IMR-90 (cell line): ENCODE measurements around the gene UGT1A1. TPM values are rescaled to one million over a fixed set of nuclear protein-coding genes. Genes with fewer than 3 reads are reported as not detected.

ENCODE experiments used
- ATAC-seq: fragments of 200-7000 bp; cut with Tn5 transposase; 2 replicates; pipeline ENCODE4 v1.9.1; 2020; ENCODE audit warnings: low read depth, mild to moderate bottlenecking, moderate library complexity
- BruUV-seq: library from RNA; stranded (reverse); fragments of 400-500 nt; replicated peaks from 2 replicates; lab custom pipeline; 2021; lab: Mats Ljungman, UMichigan
- CTCF ChIA-PET: fragments of 300-600 bp; formaldehyde crosslinking; extraction: SDS; loops from one replicate; lab custom pipeline; 2021; ENCODE audit warnings: antibody characterized with exemption; lab: Yijun Ruan, JAX
- POLR2A ChIA-PET: fragments of 300-600 bp; sonication (Branson Sonifier 250); formaldehyde crosslinking; loops from one replicate; lab custom pipeline; 2022; ENCODE audit warnings: antibody characterized with exemption; ENCODE audit not compliant: unreplicated experiment; lab: Charles Lee
- DNase-seq: peaks from one replicate; pipeline ENCODE4 v3.0.0; 2013
- H2AFZ ChIP-seq: replicated peaks from 2 replicates; pipeline ENCODE3; 2013; ENCODE audit warnings: low read length, mild to moderate bottlenecking; ENCODE audit not compliant: poor library complexity
- H2AK5ac ChIP-seq: 2 replicates; pipeline ENCODE4 v1.6.1; 2013; ENCODE audit warnings: low read depth, low read length, inconsistent platforms
- H2AK9ac ChIP-seq: replicated peaks from 2 replicates; pipeline ENCODE3; 2013; ENCODE audit warnings: mild to moderate bottlenecking, low read depth, low read length, moderate library complexity; ENCODE audit not compliant: poor library complexity
- H2BK120ac ChIP-seq: 2 replicates; pipeline ENCODE4 v1.6.1; 2013; ENCODE audit warnings: low read depth, low read length, inconsistent platforms
- H2BK15ac ChIP-seq: 3 replicates; pipeline ENCODE4 v1.6.1; 2013; ENCODE audit warnings: low read depth, low read length, inconsistent platforms
- H2BK20ac ChIP-seq: 2 replicates; pipeline ENCODE4 v1.6.1; 2013; ENCODE audit warnings: low read depth, mild to moderate bottlenecking, inconsistent platforms, low read length, moderate library complexity
- H2BK5ac ChIP-seq: 2 replicates; pipeline ENCODE4 v1.6.1; 2013; ENCODE audit warnings: mild to moderate bottlenecking, low read depth, low read length, inconsistent platforms; ENCODE audit not compliant: poor library complexity, severe bottlenecking
- H3K14ac ChIP-seq: replicated peaks from 2 replicates; pipeline ENCODE4 v1.6.1; 2013; ENCODE audit warnings: low read depth, low read length, inconsistent platforms
- H3K18ac ChIP-seq: 2 replicates; pipeline ENCODE4 v1.6.1; 2013; ENCODE audit warnings: low read depth, low read length, control low read depth
- H3K23ac ChIP-seq: 2 replicates; pipeline ENCODE4 v1.6.1; 2013; ENCODE audit warnings: low read depth, low read length, inconsistent platforms
- H3K27ac ChIP-seq: 2 replicates; pipeline ENCODE4 v1.5.1; 2013; ENCODE audit warnings: mild to moderate bottlenecking, control low read depth, low read length; ENCODE audit not compliant: insufficient read depth
- H3K27me3 ChIP-seq: 2 replicates; pipeline ENCODE4 v1.6.1; 2013; ENCODE audit warnings: low read length; ENCODE audit not compliant: control insufficient read depth, insufficient read depth
- H3K36me3 ChIP-seq: 2 replicates; pipeline ENCODE4 v1.6.1; 2013; ENCODE audit warnings: low read length, mixed read lengths; ENCODE audit not compliant: control insufficient read depth, insufficient read depth
- H3K4ac ChIP-seq: 2 replicates; pipeline ENCODE4 v1.6.1; 2013; ENCODE audit warnings: low read depth, low read length, inconsistent platforms
- H3K4me1 ChIP-seq: 2 replicates; pipeline ENCODE4 v1.6.1; 2013; ENCODE audit warnings: low read length, mixed read lengths; ENCODE audit not compliant: control insufficient read depth, insufficient read depth
- H3K4me2 ChIP-seq: 2 replicates; pipeline ENCODE4 v1.6.1; 2013; ENCODE audit warnings: low read depth, mild to moderate bottlenecking, control low read depth, low read length, moderate library complexity
- H3K4me3 ChIP-seq: 2 replicates; pipeline ENCODE4 v1.5.1; 2013; ENCODE audit warnings: low read depth, mild to moderate bottlenecking, control low read depth, low read length, moderate library complexity; ENCODE audit not compliant: insufficient read depth
- H3K56ac ChIP-seq: 2 replicates; pipeline ENCODE4 v1.6.1; 2013; ENCODE audit warnings: low read length, inconsistent platforms; ENCODE audit not compliant: insufficient read depth; ENCODE audit errors: extremely low read depth
- H3K79me1 ChIP-seq, 2 experiments: 2 replicates each; pipeline ENCODE4 v1.6.1; 2013; ENCODE audit warnings: low read length in 2 of 2, inconsistent platforms in 1 of 2, low read depth in 1 of 2
- H3K9ac ChIP-seq: 2 replicates; pipeline ENCODE4 v1.6.1; 2013; ENCODE audit warnings: low read depth, low read length, control low read depth
- H3K9me1 ChIP-seq: 2 replicates; pipeline ENCODE4 v1.6.1; 2013; ENCODE audit warnings: low read length, inconsistent platforms; ENCODE audit not compliant: insufficient read depth
- H3K9me3 ChIP-seq: 2 replicates; pipeline ENCODE4 v1.6.1; 2013; ENCODE audit warnings: low read length; ENCODE audit not compliant: control insufficient read depth, insufficient read depth
- H4K20me1 ChIP-seq: 2 replicates; pipeline ENCODE4 v1.6.1; 2013; ENCODE audit warnings: low read length, inconsistent platforms; ENCODE audit not compliant: insufficient read depth
- H4K5ac ChIP-seq: 2 replicates; pipeline ENCODE4 v1.6.1; 2013; ENCODE audit warnings: mild to moderate bottlenecking, low read depth, low read length, control low read depth
- H4K8ac ChIP-seq, 2 experiments: 2 replicates each; pipeline ENCODE4 v1.6.1; 2013; ENCODE audit warnings: low read depth in 2 of 2, low read length in 2 of 2, control low read depth in 1 of 2, inconsistent platforms in 1 of 2
- H4K91ac ChIP-seq: 2 replicates; pipeline ENCODE4 v1.6.1; 2013; ENCODE audit warnings: low read depth, low read length, inconsistent platforms; ENCODE audit not compliant: insufficient read depth
- CTCF ChIP-seq: conservative IDR thresholded peaks from 2 replicates; pipeline ENCODE4 v1.5.1; 2012; ENCODE audit warnings: mild to moderate bottlenecking, low read depth, low read length, improper control_type of control experiment
- MAZ ChIP-seq: IDR thresholded peaks from 2 replicates; pipeline ENCODE4 v1.6.1; 2012; ENCODE audit warnings: low read depth, mild to moderate bottlenecking, low read length, improper control_type of control experiment, moderate library complexity, borderline replicate concordance
- WGBS, 2 experiments: methylation state at CpG; one replicate each; pipeline versions ENCODE4 v1.1.5 to v1.1.7; 2013; ENCODE audit warnings: missing lambda C conversion rate in 2 of 2; ENCODE audit not compliant: insufficient read length in 1 of 2; ENCODE audit errors: extremely low coverage in 2 of 2; 5-methylcytosine and 5-hydroxymethylcytosine counted together
- dilution Hi-C: fragments of 300-500 bp; cut with HindIII; formaldehyde crosslinking; loops from one replicate; pipeline ENCODE4 v1.14.3; 2018; ENCODE audit warnings: low sequenced_read_pairs; ENCODE audit not compliant: unreplicated experiment
- in situ Hi-C: fragments of 300-500 bp; cut with MboI; formaldehyde crosslinking; loops from 3 replicates; pipeline ENCODE4 v1.14.3; 2019; ENCODE audit warnings: low sequenced_read_pairs, inconsistent platforms, mixed read lengths
- intact Hi-C: fragments of 100-400 bp; cut with micrococcal nuclease; formaldehyde crosslinking; loops from 2 replicates; pipeline ENCODE4 v1.10.0; 2022
- polyA plus RNA-seq, 3 experiments: library from polyadenylated mRNA; depleted of rRNA; stranded (reverse); fragments of >200 nt; gene quantifications; 2 replicates each; pipeline ENCODE4 v1.2.3, GENCODE V29; 2012; ENCODE audit warnings: low replicate concordance in 1 of 3
- total RNA-seq: library from RNA; depleted of rRNA; stranded (reverse); fragments of >200 nt; gene quantifications from 2 replicates; pipeline ENCODE4 v1.2.3, GENCODE V29; 2012

Gene UGT1A1
- total and polyA plus RNA-seq, 2 of the 4 experiments (the other 2 are of a cell fraction): not detected

- CTCF ChIA-PET: no interaction called here
Observed at GRCh38 chr2:233801357-233802131, 41.5 kb downstream of the UGT1A1 start.

More at GRCh38 chr2:233801357-233802131, 41.5 kb downstream of the UGT1A1 start:
- no peak overlapping the region for H3K4me3 ChIP-seq
- intact Hi-C loops (no loop called here), in situ Hi-C loops (no loop called here), dilution Hi-C loops (no loop called here)
- H2BK20ac ChIP-seq: no peak overlapping the region
- no peak overlapping the region for H3K4ac ChIP-seq
- TF ChIP-seq CTCF (0 out of 2 replicates have a peak, but pooled peaks have one; percentile 11), MAZ (no peak)
- H3K56ac ChIP-seq: no peak overlapping the region
- H3K4me2 ChIP-seq: no peak overlapping the region
- no peak overlapping the region for H2AK5ac ChIP-seq
- H2AFZ ChIP-seq: peak overlapping the region; percentile 27
- H2BK15ac ChIP-seq: no peak overlapping the region
- no peak overlapping the region for H3K27ac ChIP-seq
- H4K5ac ChIP-seq: no peak overlapping the region
- no peaks in the 10 kb centered on the region for H4K20me1 ChIP-seq
- H2BK5ac ChIP-seq: no peak overlapping the region
- no peaks in the 10 kb centered on the region for H3K79me1 ChIP-seq
- BruUV-seq: no TSS peak
- no peak overlapping the region for H3K9ac ChIP-seq
- H3K18ac ChIP-seq: no peak overlapping the region
- no peaks in the 10 kb centered on the region for H3K4me1 ChIP-seq
- DNase-seq (peak; percentile 55), ATAC-seq (peak; percentile 49; the same call in 1 of the 2 replicates)
- no peak overlapping the region for H3K23ac ChIP-seq
- H4K91ac ChIP-seq: no peak overlapping the region
- no peak overlapping the region for H4K8ac ChIP-seq
- H3K14ac ChIP-seq: no peak overlapping the region
- no peak overlapping the region for H2AK9ac ChIP-seq
- H3K9me3 ChIP-seq: no peaks in the 10 kb centered on the region; the same call in 1 of the 2 replicates
- no peaks in the 10 kb centered on the region for H3K36me3 ChIP-seq
- 90% methylated on average over 2 of the region's 9 CpGs; no CpG with 5 or more reads in 1 of the 2 experiments for WGBS, 2 experiments
- H3K9me1 ChIP-seq: no peaks in the 10 kb centered on the region
- peaks cover 19% of the 10 kb centered on the region for H3K27me3 ChIP-seq
- no peak overlapping the region for H2BK120ac ChIP-seq
- POLR2A ChIA-PET: no interaction called here
